Measurements from ENCODE around the gene C1orf232.
A peak's percentile ranks its signal among the peaks of the same experiment; 100 is the strongest.

C1orf232 gene

DNA sequence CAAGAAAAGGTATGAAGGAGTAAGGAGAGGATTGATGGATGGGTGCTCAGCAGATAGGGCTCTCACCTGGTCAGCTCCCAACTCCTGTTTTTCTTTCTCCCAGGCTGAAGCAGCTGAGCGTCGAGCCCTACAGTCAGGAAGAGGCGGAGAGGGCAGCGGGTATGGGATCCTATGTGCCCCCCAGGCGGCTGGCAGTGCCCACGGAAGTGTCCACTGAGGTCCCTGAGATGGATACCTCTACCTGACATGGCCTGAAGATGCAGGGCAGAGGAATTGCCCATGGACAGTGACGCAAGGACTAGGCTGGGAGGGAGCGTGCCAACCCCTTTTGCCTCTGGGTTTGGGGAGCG lies 1.7 kb upstream of the C1orf232 start:
- H3K4me3 ChIP-seq, result peak overlapping the region; percentile 91
- no peak overlapping the region for H3K27ac ChIP-seq
- no peak for TF ChIP-seq POLR2AphosphoS5 (IDR thresholded peaks at IDR 0.05; ENCODE audit: borderline replicate concordance, low read depth, low read length)
- H3K9me3 ChIP-seq (ENCODE audit: low read depth, low read length), result no peaks in the 10 kb centered on the region
- peak overlapping the region; percentile 92 for H3K9ac ChIP-seq (ENCODE audit: insufficient read length)
- no peak for DNase-seq (ENCODE audit: low read depth, low spot score)
- H3K36me3 ChIP-seq (ENCODE audit: insufficient read depth, low read length), result no peaks in the 10 kb centered on the region; the same call in 1 of the 2 replicates

DNA sequence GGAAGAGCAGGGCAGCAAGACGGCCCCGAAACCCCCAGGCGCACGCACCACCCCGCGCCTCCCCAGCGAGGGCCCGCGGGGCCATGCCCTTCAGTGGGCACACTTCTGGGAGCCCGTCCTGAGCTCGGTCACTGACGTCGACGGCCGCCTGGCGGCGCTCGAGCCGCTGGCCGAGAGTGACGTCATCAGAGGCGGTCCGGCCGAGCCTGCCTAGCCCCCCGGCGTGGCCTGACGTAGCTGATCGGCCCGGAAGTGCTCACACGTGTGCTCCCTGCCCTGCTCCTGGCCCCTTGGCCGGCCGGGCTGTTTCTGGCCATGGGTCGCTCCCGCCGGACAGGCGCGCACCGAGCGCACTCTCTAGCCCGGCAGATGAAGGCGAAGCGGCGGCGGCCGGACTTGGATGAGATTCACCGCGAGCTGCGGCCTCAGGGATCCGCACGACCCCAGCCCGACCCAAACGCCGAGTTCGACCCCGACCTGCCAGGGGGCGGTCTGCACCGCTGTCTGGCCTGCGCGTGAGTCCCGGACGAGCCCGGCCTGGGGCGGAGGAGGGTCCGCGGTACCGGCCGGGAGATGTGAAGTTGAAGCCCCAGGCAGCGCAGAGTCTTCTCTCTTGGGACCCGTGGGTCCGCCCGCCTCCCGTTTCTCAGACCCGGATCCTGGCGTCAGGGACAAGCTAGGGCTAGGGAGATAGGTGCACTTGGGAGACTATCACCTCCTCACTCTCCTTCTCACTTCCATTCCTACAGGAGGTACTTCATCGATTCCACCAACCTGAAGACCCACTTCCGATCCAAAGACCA lies 1.1 kb upstream of the C1orf232 start, which contains the start of gene ZNF593:
TSS of gene ZNF593 (plus strand) at position 240 of the 803 bp plus-strand sequence. CDS start at position 316, 76 bp downstream.
- no peak for DNase-seq (ENCODE audit: low read depth, low spot score)
- Histone ChIP-seq H3K9ac (ENCODE audit: insufficient read length) (peak within 1 kb of the TSS; percentile 92), H3K36me3 (ENCODE audit: insufficient read depth, low read length) (no peaks in the 10 kb centered on the region; the same call in 1 of the 2 replicates), H3K4me3 (peak within 1 kb of the TSS; percentile 91), H3K9me3 (ENCODE audit: low read depth, low read length) (no peaks in the 10 kb centered on the region), H3K27ac (no peak within 1 kb of the TSS; the same call in 1 of the 2 replicates)
- TF ChIP-seq POLR2AphosphoS5 (IDR thresholded peaks at IDR 0.05; ENCODE audit: borderline replicate concordance, low read depth, low read length) (peak; percentile 90), EZH2 (IDR thresholded peaks at IDR 0.05) (no peak), FOXP2 (optimal IDR thresholded peaks at IDR 0.05; ENCODE audit: control extremely low read depth, extremely low read length, insufficient read depth) (peak; percentile 25)

DNA sequence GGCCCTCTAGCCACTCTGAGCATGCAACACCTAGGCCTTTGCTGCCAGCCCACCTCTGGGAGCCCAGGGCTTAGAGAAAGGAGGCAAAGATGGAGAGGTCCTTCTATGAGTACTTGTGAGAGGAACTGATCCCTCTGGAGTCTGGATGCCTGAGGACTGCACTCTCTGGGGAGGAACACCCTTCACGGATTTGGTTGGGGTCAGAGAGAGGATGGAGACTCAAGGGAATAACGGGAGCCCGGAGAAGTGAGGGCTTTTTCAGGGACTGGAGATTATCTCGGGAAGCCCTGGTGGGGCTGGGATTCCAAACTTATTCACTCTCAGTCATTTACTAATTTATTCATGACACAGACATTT lies 413 bp upstream of the C1orf232 start:
- DNase-seq (ENCODE audit: low read depth, low spot score), result no peak
- H3K9me3 ChIP-seq (ENCODE audit: low read depth, low read length), result no peaks in the 10 kb centered on the region
- no peak overlapping the region for H3K9ac ChIP-seq (ENCODE audit: insufficient read length)
- TF ChIP-seq POLR2AphosphoS5 (IDR thresholded peaks at IDR 0.05; ENCODE audit: borderline replicate concordance, low read depth, low read length) (no peak), FOXP2 (optimal IDR thresholded peaks at IDR 0.05; ENCODE audit: control extremely low read depth, extremely low read length, insufficient read depth) (no peak), EZH2 (IDR thresholded peaks at IDR 0.05) (no peak)
- no peaks in the 10 kb centered on the region; the same call in 1 of the 2 replicates for H3K36me3 ChIP-seq (ENCODE audit: insufficient read depth, low read length)
- H3K4me3 ChIP-seq, result peak overlapping the region; percentile 91
- no peak overlapping the region for H3K27ac ChIP-seq

DNA sequence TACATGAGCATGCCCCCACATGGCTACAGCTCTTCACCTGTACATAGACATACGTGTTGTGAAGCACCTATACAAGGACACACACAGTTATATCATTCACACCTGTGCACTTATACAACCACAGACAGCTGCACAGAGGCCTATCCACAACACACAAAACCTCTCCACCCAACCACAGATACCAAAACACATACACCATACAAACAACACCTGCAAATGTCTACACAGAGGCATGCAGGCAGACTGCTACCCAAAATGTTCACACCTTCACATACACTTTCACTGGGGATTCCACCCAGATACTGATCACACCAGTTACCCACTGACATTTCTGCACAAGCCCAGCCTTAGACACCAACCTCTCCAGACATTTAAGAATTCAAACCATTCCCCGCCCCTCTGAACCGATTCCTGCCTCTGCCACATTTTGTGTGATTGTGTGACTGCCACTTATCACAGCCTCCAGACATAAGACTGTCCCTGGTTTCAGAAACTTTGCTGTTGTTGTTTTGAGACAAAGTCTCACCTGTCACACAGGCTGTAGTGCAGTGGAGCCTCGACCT lies 2.0 kb downstream of the C1orf232 start:
- no peak for DNase-seq (ENCODE audit: low read depth, low spot score)
- no peak overlapping the region for H3K9ac ChIP-seq (ENCODE audit: insufficient read length)
- H3K36me3 ChIP-seq (ENCODE audit: insufficient read depth, low read length), result no peaks in the 10 kb centered on the region; the same call in 1 of the 2 replicates
- no peak for TF ChIP-seq POLR2AphosphoS5 (IDR thresholded peaks at IDR 0.05; ENCODE audit: borderline replicate concordance, low read depth, low read length)
- no peak for TF ChIP-seq FOXP2 (optimal IDR thresholded peaks at IDR 0.05; ENCODE audit: control extremely low read depth, extremely low read length, insufficient read depth)
- TF ChIP-seq EZH2 (IDR thresholded peaks at IDR 0.05), result no peak
- no peak overlapping the region for H3K4me3 ChIP-seq
- H3K27ac ChIP-seq, result no peak overlapping the region
- H3K9me3 ChIP-seq (ENCODE audit: low read depth, low read length), result no peaks in the 10 kb centered on the region

DNA sequence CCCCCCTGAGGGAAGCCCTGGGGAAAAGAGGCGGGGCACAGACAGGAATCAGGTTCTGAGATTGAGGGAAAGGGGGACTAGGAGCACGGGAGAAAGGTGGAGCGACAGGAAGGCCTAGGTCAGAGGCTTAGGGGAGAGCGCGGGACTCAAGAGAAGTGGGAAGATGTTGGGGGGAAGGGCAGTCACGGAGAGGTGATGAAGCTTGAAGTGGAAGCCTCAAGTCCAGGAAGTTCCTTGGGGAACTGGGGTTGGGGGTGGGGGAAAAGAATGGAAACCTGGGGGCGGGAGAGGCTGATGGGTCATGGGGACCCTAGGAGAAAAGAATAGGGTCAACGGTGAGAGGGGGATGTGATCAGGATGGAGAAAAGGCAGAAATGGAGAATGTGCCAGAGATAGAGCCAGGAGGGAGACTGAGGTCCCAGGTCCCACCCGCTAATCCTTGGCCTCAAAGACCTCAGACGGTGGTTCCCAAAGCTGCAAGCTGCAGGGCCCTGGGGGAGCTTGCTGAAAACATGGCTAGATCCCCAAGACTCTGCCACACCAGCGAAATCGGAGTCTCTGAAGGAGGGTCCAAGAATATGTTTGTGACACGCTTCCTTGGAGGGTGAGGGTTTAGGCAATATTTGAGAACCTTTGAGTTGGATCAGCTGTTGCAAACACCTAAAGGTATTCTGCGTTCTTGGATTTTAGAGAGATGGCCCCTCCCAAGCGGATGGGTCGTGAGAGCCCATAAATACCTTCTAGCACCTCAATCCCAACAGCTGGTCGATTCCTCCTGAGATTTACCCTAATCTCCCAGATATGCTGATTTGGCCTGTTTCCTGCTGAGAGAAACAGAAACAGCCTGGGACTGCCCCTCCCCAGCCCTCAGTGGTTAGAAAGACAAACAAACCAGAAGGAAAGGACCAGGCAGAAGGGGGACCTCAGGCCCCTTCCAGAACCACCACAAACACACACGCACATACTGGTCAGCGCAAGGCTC lies 3.6 kb downstream of the C1orf232 start:
- Histone ChIP-seq H3K27ac (no peak overlapping the region), H3K9ac (ENCODE audit: insufficient read length) (no peak overlapping the region), H3K36me3 (ENCODE audit: insufficient read depth, low read length) (no peaks in the 10 kb centered on the region), H3K9me3 (ENCODE audit: low read depth, low read length) (no peaks in the 10 kb centered on the region), H3K4me3 (peak overlapping the region; percentile 75)
- no peak for TF ChIP-seq POLR2AphosphoS5 (IDR thresholded peaks at IDR 0.05; ENCODE audit: borderline replicate concordance, low read depth, low read length)
- no peak for DNase-seq (ENCODE audit: low read depth, low spot score)

DNA sequence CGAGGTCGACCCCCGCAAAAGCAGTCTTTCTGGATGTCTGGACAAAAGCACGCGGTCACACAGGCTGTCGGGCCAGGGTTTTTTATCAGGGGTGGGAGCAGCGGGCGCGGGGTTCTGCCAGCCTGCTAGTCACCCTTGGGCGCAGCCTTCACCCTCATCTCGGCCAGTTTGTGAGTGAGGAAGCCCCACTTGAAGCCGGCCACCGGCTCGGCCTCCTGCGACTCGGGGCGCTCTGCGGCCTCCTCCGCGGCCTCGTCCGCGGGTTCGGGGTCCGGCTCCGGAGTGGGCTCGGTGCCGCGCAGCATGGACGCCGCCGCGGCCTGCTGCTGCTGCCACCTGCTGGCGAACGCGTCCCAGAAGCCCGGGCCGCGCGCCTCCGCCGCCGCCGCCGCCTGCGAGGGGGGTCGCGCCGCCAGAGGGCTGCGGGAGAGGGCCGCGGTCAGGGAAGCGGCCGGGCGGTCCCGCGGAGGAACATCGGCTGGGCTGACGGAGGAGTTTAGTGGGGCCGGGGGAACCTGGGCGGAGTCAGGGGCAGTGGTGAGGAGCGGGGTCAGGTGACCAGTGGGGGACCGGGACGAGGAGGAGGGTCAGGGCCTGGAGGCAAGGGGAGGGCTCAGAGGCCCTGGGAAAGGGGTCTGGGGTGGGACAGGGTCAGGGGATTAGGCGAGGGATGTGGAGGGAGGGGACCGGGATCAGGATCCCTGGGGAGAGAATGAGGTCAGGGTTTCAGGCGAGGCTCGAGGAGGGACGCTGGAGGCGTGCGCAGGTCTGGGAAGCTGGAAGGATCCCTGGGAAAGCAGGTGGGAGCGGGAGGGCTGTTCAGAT lies 4.5 kb downstream of the C1orf232 start:
- peak overlapping the region; percentile 75 for H3K4me3 ChIP-seq
- H3K27ac ChIP-seq, result no peak overlapping the region
- no peaks in the 10 kb centered on the region for H3K9me3 ChIP-seq (ENCODE audit: low read depth, low read length)
- TF ChIP-seq FOXP2 (optimal IDR thresholded peaks at IDR 0.05; ENCODE audit: control extremely low read depth, extremely low read length, insufficient read depth) (no peak), POLR2AphosphoS5 (IDR thresholded peaks at IDR 0.05; ENCODE audit: borderline replicate concordance, low read depth, low read length) (no peak), EZH2 (IDR thresholded peaks at IDR 0.05) (no peak)
- H3K36me3 ChIP-seq (ENCODE audit: insufficient read depth, low read length), result no peaks in the 10 kb centered on the region
- H3K9ac ChIP-seq (ENCODE audit: insufficient read length), result peak overlapping the region; percentile 53
- DNase-seq (ENCODE audit: low read depth, low spot score), result no peak

DNA sequence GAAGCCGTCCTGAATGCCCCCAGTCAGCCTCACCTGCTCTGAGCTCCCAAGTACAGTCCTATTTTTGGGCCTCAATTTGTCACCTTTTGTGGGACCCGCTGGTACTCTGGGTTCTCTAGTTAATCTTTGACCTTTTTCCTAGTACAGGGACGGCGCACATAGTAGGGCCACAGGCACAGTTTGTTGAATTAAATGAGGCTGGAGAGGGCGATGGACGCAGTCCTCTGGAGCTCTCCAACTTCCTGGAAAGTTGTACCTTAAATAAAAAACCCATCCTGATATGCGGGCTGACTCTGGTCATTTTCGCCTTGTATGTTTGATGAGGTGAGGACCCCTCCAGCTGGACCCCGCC lies 5.1 kb downstream of the C1orf232 start:
- H3K36me3 ChIP-seq (ENCODE audit: insufficient read depth, low read length), result no peaks in the 10 kb centered on the region
- no peak overlapping the region for H3K9ac ChIP-seq (ENCODE audit: insufficient read length)
- TF ChIP-seq POLR2AphosphoS5 (IDR thresholded peaks at IDR 0.05; ENCODE audit: borderline replicate concordance, low read depth, low read length) (no peak), EZH2 (IDR thresholded peaks at IDR 0.05) (no peak)
- no peak for DNase-seq (ENCODE audit: low read depth, low spot score)
- H3K27ac ChIP-seq, result no peak overlapping the region
- H3K9me3 ChIP-seq (ENCODE audit: low read depth, low read length), result no peaks in the 10 kb centered on the region
- peak overlapping the region; percentile 75 for H3K4me3 ChIP-seq
